NCI-H446 treated with DMSO at 0.1 percent for 48 hours (cell line): ENCODE data around the gene PDE9A.

Experiments used
- DNase-seq: peaks from one replicate; lab custom pipeline; 2025; lab: John Stamatoyannopoulos, UW

PDE9A gene

GRCh38 chr21:42642219-42642745 lies 11.1 kb upstream of the PDE9A start:
- DNase-seq: no peak

- no peak for DNase-seq
Observed at GRCh38 chr21:42644223-42645208, 8.9 kb upstream of the PDE9A start.

- DNase-seq: no peak
Observed at GRCh38 chr21:42645211-42646075, 8.0 kb upstream of the PDE9A start.

- no peak for DNase-seq
Observed at GRCh38 chr21:42646076-42646825, 7.2 kb upstream of the PDE9A start.

- no peak for DNase-seq
Observed at GRCh38 chr21:42646836-42647235, 6.6 kb upstream of the PDE9A start.

- no peak for DNase-seq
Observed at GRCh38 chr21:42648606-42649005, 4.8 kb upstream of the PDE9A start.

GRCh38 chr21:42649122-42650032 lies 4.0 kb upstream of the PDE9A start:
- no peak for DNase-seq

- DNase-seq: no peak
Observed at GRCh38 chr21:42650033-42650370, 3.4 kb upstream of the PDE9A start.

GRCh38 chr21:42650441-42651421 lies 2.7 kb upstream of the PDE9A start:
- no peak for DNase-seq

GRCh38 chr21:42651515-42652401 lies 1.7 kb upstream of the PDE9A start:
- peak; percentile 93 for DNase-seq

- peak; percentile 74 for DNase-seq
Observed at GRCh38 chr21:42652527-42653230, 742 bp upstream of the PDE9A start.

- DNase-seq: peak; percentile 15
Observed at GRCh38 chr21:42654179-42654912, 925 bp downstream of the PDE9A start.

- no peak for DNase-seq
Observed at GRCh38 chr21:42654913-42655795, 1.7 kb downstream of the PDE9A start.

- no peak for DNase-seq
Observed at GRCh38 chr21:42655796-42656770, 2.7 kb downstream of the PDE9A start.

- DNase-seq: no peak
Observed at GRCh38 chr21:42656872-42657271, 3.5 kb downstream of the PDE9A start.
